HG02973 (cell line): ENCODE measurements around the gene GUCY2C.

ENCODE experiments used
- ATAC-seq: cut with Tn5 transposase; IDR thresholded peaks from one replicate; pipeline ENCODE4 v1.9.1; 2021; ENCODE audit warnings: moderate library complexity; ENCODE audit not compliant: unreplicated experiment

The GUCY2C gene

DNA sequence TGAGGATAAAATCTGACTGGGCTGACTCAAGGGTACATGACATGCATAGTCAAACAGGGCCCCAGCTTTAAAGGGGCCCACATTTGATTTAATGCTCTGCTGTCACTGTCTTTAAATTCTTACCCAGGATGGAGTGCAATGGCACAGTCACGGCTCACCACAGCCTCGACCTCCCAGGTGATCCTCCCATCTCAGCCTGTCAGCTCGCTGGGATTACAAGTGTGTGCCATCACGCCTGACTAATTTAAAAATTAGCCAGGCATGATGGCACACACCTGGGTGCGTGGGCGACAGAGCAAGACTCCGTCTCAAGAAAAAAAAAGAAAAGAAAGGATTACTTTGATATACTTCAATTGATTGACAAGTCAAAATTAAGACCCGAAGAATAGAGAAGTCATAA is 119.5 kb downstream of the GUCY2C start:
- ATAC-seq: no peak

DNA sequence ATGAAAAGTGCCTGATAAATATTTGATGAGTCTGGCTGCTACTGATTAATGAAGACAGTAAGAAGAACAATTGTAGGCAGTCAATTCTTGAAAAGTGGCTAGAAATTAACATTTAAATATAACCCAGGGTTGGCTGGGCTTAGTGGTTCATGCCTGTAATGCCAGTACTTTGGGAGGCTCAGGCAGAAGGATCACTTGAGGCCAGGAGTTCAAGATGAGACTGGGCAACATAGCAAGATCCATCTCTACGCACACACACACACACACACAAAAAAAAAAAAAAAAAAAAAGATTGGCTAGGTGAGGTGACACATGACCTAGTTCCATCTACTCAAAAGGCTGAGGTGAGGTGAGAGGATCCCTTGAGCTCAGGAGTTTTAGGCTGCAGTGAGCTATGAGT is 120.8 kb downstream of the GUCY2C start:
- no peak for ATAC-seq

DNA sequence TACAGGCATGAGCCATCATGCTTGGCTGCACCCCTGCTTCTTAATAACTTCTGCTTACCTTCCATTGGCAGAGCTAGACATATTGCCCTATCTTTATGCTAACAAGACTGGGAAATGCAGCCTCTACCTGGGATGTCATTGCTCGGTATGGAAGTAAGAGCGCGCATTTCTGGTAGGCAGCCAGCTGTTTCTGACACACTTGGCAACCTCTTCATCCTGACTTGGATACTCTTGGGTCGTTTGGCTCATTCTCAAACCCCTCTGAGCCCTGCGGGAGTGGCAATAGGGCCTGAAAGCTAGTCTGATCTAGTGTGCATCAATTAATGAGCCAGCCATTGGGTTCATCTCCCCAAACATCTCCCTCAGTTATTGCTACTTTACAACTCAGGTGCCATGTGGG is 123.3 kb downstream of the GUCY2C start:
- ATAC-seq: no peak

DNA sequence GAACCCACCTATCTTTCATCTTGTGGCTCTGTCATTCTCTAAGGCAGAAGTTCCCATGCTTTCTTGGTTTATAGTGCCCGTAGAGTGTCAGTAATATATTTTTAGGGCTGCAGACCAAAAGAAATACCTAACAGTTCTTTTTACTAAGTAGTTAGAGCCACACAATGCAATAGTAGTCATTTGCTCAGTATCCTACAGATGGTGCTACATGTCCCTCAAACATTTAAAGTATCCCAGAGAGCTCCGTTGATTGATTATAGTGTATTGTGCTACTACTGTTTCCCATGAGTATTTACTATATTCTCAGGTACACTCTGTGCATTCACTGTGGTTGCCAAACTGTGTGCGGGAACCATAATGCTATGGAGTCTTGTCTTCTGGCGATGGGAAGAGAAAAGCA is 124.0 kb downstream of the GUCY2C start:
- no peak for ATAC-seq

DNA sequence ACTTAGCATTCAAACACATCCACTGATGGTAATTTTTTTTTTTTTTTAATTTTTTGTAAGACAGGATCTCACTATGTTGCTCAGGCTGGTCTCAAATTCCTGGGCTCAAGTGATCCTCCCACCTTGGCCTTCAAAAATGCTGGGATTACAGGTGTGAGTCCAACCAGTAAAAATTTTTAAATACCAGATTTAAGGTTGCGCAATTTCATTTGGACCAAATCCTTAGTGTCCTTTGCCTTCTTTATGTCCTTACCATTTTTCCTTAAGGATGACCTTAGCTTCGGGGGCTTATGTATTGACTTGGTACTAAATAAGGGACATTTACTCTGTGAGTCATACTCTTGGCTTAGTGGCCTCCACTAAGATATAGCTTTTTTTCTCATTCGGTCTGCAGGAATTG is 124.6 kb downstream of the GUCY2C start:
- ATAC-seq: no peak

DNA sequence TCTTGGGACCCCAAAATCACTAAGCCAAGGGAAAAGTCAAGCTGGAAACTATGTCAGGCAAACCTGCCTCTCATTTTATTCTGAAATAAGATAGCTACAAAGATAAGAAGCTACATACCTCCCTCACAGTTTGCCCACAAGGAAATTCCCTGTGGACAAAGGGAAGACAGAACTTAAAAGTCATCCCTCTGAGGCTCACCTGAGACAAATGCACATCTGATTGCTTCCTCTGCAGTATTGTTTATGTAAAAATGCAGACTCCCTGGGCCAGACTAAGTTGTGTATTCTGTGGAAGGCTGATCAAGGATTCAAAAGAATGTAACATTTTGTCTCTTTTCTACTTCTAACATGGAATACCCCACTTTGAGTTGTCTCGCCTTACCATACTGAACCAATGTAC is 126.2 kb downstream of the GUCY2C start:
- ATAC-seq: no peak

DNA sequence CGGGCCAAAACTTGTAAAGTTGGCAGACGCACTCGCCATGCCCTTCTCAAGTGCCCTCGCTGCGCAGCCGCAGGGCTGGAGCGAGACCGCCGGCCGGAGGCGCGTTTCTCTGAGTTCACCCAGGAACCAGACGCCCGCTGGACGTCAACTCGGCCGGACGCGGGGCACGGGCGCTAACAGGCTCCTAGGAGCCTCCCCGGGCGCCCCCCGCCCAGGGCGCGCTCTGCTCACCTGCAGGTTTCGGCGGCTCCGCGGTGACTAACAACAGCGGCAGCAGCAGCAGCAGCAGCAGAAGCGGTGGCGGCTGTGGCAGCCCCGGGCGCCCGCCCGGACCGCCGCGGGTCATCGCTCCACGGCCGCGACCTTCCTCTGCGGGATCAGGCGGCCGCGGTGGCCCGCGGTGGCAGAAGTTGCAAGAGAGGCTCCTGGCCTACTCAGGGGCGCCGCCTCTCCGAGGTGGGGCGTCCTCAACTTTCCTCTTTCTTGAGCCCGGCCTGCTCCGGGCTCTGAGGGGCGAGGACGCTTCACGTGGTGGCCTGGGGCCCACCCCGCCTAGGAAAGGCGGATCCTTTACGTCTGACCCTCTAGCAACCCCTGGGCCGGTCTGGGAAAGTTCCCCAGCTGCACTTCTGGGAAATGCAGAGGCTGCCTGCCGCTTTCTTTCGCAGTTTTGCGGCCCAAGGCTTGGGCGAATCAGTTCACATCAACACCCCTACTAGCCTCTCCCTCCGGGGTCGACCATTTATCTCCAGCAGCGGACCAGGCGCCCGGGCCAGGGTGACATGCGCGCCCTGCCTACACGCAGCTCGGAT is 128.8 kb downstream of the GUCY2C start, which contains the start of gene PLBD1:
PLBD1 (minus strand) TSS at position 533 of the 812 bp plus-strand sequence; CDS start at position 346, 187 bp downstream.
- ATAC-seq: peak; percentile 62

DNA sequence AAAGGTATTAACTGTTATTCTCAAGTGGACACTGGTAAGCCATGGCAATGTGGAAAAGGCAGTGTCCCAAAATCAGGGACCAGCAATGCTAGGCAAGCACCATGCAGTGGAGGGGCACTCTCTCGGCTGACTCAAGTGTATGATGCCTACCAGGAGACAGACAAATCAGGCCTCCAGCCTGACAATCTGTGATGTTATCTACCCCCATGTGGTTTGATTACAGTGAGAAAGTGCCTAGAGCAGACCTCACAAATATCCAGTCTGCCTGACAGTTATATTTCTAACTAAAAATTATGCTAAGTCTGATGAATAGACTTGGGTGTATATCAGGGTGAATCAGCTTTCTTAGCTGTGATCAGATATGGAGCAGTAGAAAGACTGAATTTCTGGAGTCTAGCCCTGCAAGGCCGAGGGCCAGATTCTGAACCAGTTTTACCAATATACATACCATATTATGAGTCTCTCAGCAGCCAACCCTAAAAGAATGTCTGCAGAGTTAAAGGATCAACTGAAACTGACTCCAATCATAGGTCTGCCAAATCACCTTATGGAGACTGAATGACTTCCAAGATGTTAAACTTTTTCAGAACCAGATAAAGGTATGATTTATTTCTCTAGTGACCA is 132.0 kb downstream of the GUCY2C start:
- ATAC-seq: no peak

DNA sequence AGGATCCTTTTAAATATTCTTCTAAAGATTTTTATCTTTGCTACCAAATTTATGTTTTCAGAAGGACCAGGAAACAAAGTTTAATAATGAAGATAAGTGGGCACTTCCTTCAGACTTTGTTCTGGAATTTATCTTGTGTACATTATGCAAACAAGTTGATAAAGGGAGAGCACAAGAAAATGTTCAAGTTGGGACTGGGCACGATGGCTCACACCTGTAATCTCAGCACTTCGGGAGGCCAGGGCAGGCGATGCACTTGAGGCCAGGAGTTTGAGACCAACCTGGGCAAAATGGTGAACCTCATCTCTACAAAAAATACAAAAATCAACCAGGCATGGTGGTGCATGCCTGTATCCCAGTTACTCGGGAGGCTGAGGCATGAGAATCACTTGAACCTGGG is 133.4 kb downstream of the GUCY2C start:
- ATAC-seq: no peak
